BE2C (cell line): ENCODE measurements around the gene NUDT16L1.

Source experiments
- DNase-seq: peaks from one replicate; pipeline ENCODE4 v3.0.0-alpha.2; 2020
- H3K27me3 ChIP-seq: fragments of 250-450 bp; sonication (Bioruptor Pico); 2 replicates; pipeline ENCODE4 v1.5.1; 2020; ENCODE audit warnings: mild to moderate bottlenecking
- H3K36me3 ChIP-seq: fragments of 250-450 bp; sonication (Bioruptor Pico); 2 replicates; pipeline ENCODE4 v1.5.1; 2020; ENCODE audit warnings: mild to moderate bottlenecking
- H3K4me1 ChIP-seq: fragments of 250-450 bp; sonication (Bioruptor Pico); 2 replicates; pipeline ENCODE4 v1.5.1; 2020
- H3K4me3 ChIP-seq: 2 replicates; pipeline ENCODE4 v1.5.1; 2011; ENCODE audit warnings: low read depth, low read length
- H3K9me3 ChIP-seq: fragments of 250-450 bp; sonication (Bioruptor Pico); 2 replicates; pipeline ENCODE4 v1.5.1; 2020
- CTCF ChIP-seq: IDR thresholded peaks from 2 replicates; pipeline ENCODE4 v1.5.1; 2012; ENCODE audit warnings: mild to moderate bottlenecking, low read depth, low read length

Gene NUDT16L1

DNA sequence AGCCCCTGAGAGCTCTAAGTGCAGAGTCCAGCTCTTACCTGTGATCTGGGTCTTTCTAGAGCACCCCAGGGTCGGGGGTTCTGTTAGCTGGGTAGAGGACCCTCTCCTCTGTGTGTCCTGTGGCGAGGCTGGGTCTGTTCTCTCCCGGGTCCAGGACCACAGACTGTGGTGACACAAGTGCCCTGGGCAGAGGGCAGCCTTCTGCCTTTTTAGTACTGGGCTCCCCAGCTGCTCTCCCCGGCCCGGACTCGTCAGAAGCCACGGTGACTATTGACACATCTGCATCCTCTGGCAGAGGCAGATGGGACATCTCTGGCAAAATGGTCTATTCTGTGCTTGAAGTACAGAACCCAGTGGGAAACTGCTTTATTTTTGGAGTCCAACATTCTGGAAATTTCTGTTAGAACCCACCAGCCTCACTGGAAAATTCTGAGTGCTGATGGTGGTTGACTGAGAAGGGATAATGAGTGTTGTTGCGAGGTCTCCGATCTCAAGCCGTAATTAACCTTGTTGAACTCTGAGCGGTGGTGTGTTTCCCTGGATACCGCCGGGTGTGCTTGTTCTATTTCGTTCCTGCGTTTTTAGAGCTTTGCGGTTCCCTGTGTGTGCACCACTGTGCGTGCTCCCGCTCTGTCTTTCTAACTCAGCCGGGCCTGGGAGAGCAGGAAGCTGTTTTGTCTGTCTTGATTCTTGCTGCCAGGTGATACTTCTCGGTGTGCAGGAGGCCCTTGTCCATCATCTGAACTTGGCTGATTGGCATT, 26.0 kb upstream of the NUDT16L1 start:
- no peak for TF ChIP-seq CTCF
- no peaks in the 10 kb centered on the region for H3K4me1 ChIP-seq
- no peak for DNase-seq
- no peak overlapping the region for H3K4me3 ChIP-seq
- no peaks in the 10 kb centered on the region for H3K27me3 ChIP-seq
- H3K9me3 ChIP-seq, result no peaks in the 10 kb centered on the region
- H3K36me3 ChIP-seq, result peaks cover 37% of the 10 kb centered on the region

- no peak for TF ChIP-seq CTCF
- Histone ChIP-seq H3K9me3 (no peaks in the 10 kb centered on the region), H3K27me3 (no peaks in the 10 kb centered on the region), H3K4me3 (no peak overlapping the region), H3K36me3 (peaks cover 42% of the 10 kb centered on the region), H3K4me1 (no peaks in the 10 kb centered on the region)
- DNase-seq, result no peak
Measured at GRCh38 chr16:4668313-4668960, 24.9 kb upstream of the NUDT16L1 start.

GRCh38 chr16:4673387-4674046, 19.8 kb upstream of the NUDT16L1 start:
- no peak overlapping the region for H3K4me3 ChIP-seq
- DNase-seq, result no peak
- H3K27me3 ChIP-seq, result no peaks in the 10 kb centered on the region
- peaks cover 2% of the 10 kb centered on the region; the same call in 1 of the 2 replicates for H3K4me1 ChIP-seq
- H3K9me3 ChIP-seq, result no peaks in the 10 kb centered on the region
- peaks cover 25% of the 10 kb centered on the region for H3K36me3 ChIP-seq
- no peak for TF ChIP-seq CTCF

DNA sequence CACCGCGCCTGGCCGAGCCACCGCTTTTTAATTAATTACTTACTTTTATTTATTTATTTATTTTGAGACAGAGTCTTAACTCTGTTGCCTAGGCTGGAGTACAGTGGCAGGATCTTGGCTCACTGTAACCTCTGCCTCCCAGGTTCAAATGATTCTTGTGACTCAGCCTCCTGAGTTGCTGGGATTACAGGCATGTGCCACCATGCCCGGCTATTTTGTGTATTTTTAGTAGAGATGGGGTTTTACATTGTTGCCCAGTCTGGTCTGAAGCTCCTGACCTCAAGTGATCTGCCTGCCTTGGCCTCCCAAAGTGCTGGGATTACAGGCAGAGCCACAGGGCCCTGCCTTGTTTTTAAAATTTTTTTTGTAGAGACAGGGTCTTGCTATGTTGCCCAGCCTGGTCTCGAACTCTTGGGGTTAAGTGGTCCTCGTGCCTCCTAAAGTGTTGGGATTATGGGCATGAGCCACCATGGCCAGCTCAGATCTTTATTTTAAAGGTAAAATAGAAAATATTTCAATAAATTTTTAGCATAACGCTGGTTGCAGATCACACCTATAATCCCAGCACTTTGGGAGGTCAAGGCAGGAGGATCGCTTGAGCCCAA, 18.3 kb upstream of the NUDT16L1 start:
- Histone ChIP-seq H3K4me3 (no peak overlapping the region), H3K36me3 (peaks cover 20% of the 10 kb centered on the region), H3K4me1 (peaks cover 13% of the 10 kb centered on the region), H3K9me3 (no peaks in the 10 kb centered on the region), H3K27me3 (no peaks in the 10 kb centered on the region)
- DNase-seq, result no peak
- no peak for TF ChIP-seq CTCF

- Histone ChIP-seq H3K9me3 (no peaks in the 10 kb centered on the region), H3K4me3 (no peak overlapping the region), H3K36me3 (peaks cover 16% of the 10 kb centered on the region), H3K4me1 (peaks cover 18% of the 10 kb centered on the region), H3K27me3 (no peaks in the 10 kb centered on the region)
- no peak for TF ChIP-seq CTCF
- DNase-seq, result peak; percentile 15
Measured at GRCh38 chr16:4675864-4676786, 17.2 kb upstream of the NUDT16L1 start.
